PC-3 (cell line): Measurements from ENCODE around the gene TRIM44.

Experiments
- EZH2 ChIP-seq: fragments of 300-600 bp; sonication (generic); IDR thresholded peaks from one replicate; pipeline ENCODE4 v1.6.1; 2017; ENCODE audit warnings: antibody characterized with exemption, mild to moderate bottlenecking, low read length; ENCODE audit not compliant: unreplicated experiment
- EZH2phosphoT487 ChIP-seq: fragments of 300-600 bp; sonication (generic); IDR thresholded peaks from 2 replicates; pipeline ENCODE4 v1.6.1; 2018; ENCODE audit warnings: mild to moderate bottlenecking, antibody characterized with exemption, low read length, borderline replicate concordance
- TF ChIP-seq, protein P1 (sequence below): fragments of 300-600 bp; sonication (generic); conservative IDR thresholded peaks from 2 replicates; pipeline ENCODE4 v1.5.1; 2017; ENCODE audit warnings: antibody characterized with exemption, low read depth, mild to moderate bottlenecking, low read length

DNA sequence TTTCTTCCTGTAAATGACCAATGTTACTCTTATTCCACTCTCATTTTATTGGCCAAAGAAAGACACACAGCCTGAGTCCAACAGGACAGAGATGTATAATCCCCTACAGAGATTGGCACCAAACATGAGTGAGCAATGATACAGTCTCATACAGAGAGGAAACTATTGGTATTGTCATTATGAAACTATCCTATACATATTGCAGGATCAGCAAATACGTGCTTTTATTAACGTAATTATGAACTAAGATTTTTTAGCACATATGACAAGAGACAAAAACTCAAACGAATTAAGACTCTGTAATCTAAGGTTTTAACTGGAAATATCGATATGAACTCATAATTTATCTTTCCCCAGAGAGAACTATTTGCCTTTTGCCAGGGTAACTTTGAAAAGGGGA lies 182.0 kb downstream of the TRIM44 start:
- TF ChIP-seq EZH2 = no peak
- TF ChIP-seq, protein P1, sequence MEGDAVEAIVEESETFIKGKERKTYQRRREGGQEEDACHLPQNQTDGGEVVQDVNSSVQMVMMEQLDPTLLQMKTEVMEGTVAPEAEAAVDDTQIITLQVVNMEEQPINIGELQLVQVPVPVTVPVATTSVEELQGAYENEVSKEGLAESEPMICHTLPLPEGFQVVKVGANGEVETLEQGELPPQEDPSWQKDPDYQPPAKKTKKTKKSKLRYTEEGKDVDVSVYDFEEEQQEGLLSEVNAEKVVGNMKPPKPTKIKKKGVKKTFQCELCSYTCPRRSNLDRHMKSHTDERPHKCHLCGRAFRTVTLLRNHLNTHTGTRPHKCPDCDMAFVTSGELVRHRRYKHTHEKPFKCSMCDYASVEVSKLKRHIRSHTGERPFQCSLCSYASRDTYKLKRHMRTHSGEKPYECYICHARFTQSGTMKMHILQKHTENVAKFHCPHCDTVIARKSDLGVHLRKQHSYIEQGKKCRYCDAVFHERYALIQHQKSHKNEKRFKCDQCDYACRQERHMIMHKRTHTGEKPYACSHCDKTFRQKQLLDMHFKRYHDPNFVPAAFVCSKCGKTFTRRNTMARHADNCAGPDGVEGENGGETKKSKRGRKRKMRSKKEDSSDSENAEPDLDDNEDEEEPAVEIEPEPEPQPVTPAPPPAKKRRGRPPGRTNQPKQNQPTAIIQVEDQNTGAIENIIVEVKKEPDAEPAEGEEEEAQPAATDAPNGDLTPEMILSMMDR = no peak
- no peak for TF ChIP-seq EZH2phosphoT487
